NCI-H2029 treated with DMSO at 0.1 percent for 48 hours (cell line): ENCODE measurements around the gene C1GALT1.
"Not testable (repeated sequence)": the region's sequence is repeated elsewhere in the genome, so short reads cannot be mapped to it uniquely, and the experiment has no call there.

Experiments used
- DNase-seq: peaks from one replicate; lab custom pipeline; 2025; lab: John Stamatoyannopoulos, UW

C1GALT1 gene

GRCh38 chr7:7237201-7237977 lies 55.0 kb downstream of the C1GALT1 start:
- no peak for DNase-seq

GRCh38 chr7:7237978-7238267 lies 55.6 kb downstream of the C1GALT1 start:
- no peak for DNase-seq

- no peak for DNase-seq
Measured at GRCh38 chr7:7239346-7239745, 57.0 kb downstream of the C1GALT1 start.

GRCh38 chr7:7242899-7243298 lies 60.6 kb downstream of the C1GALT1 start:
- no peak for DNase-seq

GRCh38 chr7:7245233-7245632 lies 62.9 kb downstream of the C1GALT1 start:
- not testable (repeated sequence) for DNase-seq

GRCh38 chr7:7246223-7246622 lies 63.9 kb downstream of the C1GALT1 start:
- no peak for DNase-seq

GRCh38 chr7:7247658-7248057 lies 65.3 kb downstream of the C1GALT1 start:
- DNase-seq, result no peak

GRCh38 chr7:7249814-7250213 lies 67.5 kb downstream of the C1GALT1 start:
- DNase-seq, result no peak

GRCh38 chr7:7251742-7252141 lies 69.4 kb downstream of the C1GALT1 start:
- no peak for DNase-seq

GRCh38 chr7:7254319-7254718 lies 72.0 kb downstream of the C1GALT1 start:
- no peak for DNase-seq

GRCh38 chr7:7254908-7255307 lies 72.6 kb downstream of the C1GALT1 start:
- no peak for DNase-seq

- no peak for DNase-seq
Measured at GRCh38 chr7:7256731-7257274, 74.5 kb downstream of the C1GALT1 start.

- no peak for DNase-seq
Measured at GRCh38 chr7:7257899-7258692, 75.8 kb downstream of the C1GALT1 start.

GRCh38 chr7:7261863-7262262 lies 79.5 kb downstream of the C1GALT1 start:
- DNase-seq, result no peak

- DNase-seq, result no peak
Measured at GRCh38 chr7:7263297-7264230, 81.2 kb downstream of the C1GALT1 start.

- no peak for DNase-seq
Measured at GRCh38 chr7:7264306-7265040, 82.1 kb downstream of the C1GALT1 start.

GRCh38 chr7:7265081-7266075 lies 83.0 kb downstream of the C1GALT1 start:
- no peak for DNase-seq

GRCh38 chr7:7266257-7266881 lies 84.0 kb downstream of the C1GALT1 start:
- no peak for DNase-seq

- DNase-seq, result no peak
Measured at GRCh38 chr7:7271094-7271874, 88.9 kb downstream of the C1GALT1 start.
